Measurements from ENCODE around the gene OLFM2. TPM values are rescaled to one million over a fixed set of nuclear protein-coding genes. Genes with fewer than 3 reads are reported as not detected.

The OLFM2 gene
- total and polyA plus RNA-seq, 2 experiments from 2014 or later, result 58.1 to 117 TPM

DNA sequence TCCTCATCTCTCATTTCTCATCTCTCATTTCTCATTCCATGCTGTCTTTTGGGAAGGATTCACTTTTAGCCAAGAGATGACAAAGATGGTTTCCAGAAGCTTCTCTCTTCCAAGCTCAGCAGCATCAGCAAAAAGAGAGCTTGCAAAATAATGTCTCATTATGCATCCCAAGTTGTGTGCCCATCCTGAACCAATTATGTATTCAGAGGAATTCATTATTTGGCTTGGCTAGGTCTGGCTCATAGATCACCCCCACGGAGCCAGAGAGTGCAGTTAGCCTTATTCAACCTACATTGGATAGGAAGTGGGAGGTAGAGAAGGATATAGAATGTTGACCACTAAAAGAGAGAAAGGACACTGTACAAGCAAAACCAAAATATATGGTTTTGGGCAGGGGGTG is 5.4 kb upstream of the OLFM2 start:
- Histone ChIP-seq H3K9me2 (ENCODE audit: insufficient read depth) (peaks cover 5% of the 10 kb centered on the region; the same call in 1 of the 2 replicates), H3K27me3 (ENCODE audit: insufficient read depth) (no peaks in the 10 kb centered on the region), H3K4me3 (no peak overlapping the region), H3K4me1 (ENCODE audit: insufficient read depth) (peaks cover 11% of the 10 kb centered on the region), H4K20me1 (replicated peaks; ENCODE audit: insufficient read depth) (no peaks in the 10 kb centered on the region), H3K27ac (ENCODE audit: low read depth) (no peak overlapping the region), H2AFZ (no peak overlapping the region), H3F3A (replicated peaks; ENCODE audit: low read depth) (no peaks in the 10 kb centered on the region), H3K79me2 (replicated peaks; ENCODE audit: insufficient read depth) (no peaks in the 10 kb centered on the region), H3K4me2 (no peak overlapping the region), H3K36me3 (ENCODE audit: insufficient read depth) (no peaks in the 10 kb centered on the region)
- Mint-ChIP-seq H3K9me3 (peaks cover 15% of the 10 kb centered on the region), H3K27ac (no peak overlapping the region), H3K4me1 (peaks cover 21% of the 10 kb centered on the region), H3K36me3 (ENCODE audit: low read depth) (peaks cover 2% of the 10 kb centered on the region; the same call in 1 of the 3 replicates), H3K27me3 (ENCODE audit: insufficient read depth, low read depth, poor library complexity) (peaks cover 15% of the 10 kb centered on the region), H3K4me3 (no peak overlapping the region)
- no peak for DNase-seq (ENCODE audit: low spot score)
- no peak for ATAC-seq
- no peak for TF ChIP-seq ZNF331 (CRISPR knock-in tag; IDR thresholded peaks at IDR 0.05; ENCODE audit: low read depth)
- TF ChIP-seq EZH2phosphoT487 (IDR thresholded peaks at IDR 0.05; ENCODE audit: unreplicated experiment), result no peak
- TF ChIP-seq ZNF114 (CRISPR knock-in tag; IDR thresholded peaks at IDR 0.05), result no peak
- TF ChIP-seq, protein P1, sequence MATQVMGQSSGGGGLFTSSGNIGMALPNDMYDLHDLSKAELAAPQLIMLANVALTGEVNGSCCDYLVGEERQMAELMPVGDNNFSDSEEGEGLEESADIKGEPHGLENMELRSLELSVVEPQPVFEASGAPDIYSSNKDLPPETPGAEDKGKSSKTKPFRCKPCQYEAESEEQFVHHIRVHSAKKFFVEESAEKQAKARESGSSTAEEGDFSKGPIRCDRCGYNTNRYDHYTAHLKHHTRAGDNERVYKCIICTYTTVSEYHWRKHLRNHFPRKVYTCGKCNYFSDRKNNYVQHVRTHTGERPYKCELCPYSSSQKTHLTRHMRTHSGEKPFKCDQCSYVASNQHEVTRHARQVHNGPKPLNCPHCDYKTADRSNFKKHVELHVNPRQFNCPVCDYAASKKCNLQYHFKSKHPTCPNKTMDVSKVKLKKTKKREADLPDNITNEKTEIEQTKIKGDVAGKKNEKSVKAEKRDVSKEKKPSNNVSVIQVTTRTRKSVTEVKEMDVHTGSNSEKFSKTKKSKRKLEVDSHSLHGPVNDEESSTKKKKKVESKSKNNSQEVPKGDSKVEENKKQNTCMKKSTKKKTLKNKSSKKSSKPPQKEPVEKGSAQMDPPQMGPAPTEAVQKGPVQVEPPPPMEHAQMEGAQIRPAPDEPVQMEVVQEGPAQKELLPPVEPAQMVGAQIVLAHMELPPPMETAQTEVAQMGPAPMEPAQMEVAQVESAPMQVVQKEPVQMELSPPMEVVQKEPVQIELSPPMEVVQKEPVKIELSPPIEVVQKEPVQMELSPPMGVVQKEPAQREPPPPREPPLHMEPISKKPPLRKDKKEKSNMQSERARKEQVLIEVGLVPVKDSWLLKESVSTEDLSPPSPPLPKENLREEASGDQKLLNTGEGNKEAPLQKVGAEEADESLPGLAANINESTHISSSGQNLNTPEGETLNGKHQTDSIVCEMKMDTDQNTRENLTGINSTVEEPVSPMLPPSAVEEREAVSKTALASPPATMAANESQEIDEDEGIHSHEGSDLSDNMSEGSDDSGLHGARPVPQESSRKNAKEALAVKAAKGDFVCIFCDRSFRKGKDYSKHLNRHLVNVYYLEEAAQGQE (IDR thresholded peaks at IDR 0.05; ENCODE audit: unreplicated experiment), result no peak
- no peak for TF ChIP-seq POLR2AphosphoS5 (IDR thresholded peaks at IDR 0.05; ENCODE audit: low read depth)
- TF ChIP-seq, protein P2, sequence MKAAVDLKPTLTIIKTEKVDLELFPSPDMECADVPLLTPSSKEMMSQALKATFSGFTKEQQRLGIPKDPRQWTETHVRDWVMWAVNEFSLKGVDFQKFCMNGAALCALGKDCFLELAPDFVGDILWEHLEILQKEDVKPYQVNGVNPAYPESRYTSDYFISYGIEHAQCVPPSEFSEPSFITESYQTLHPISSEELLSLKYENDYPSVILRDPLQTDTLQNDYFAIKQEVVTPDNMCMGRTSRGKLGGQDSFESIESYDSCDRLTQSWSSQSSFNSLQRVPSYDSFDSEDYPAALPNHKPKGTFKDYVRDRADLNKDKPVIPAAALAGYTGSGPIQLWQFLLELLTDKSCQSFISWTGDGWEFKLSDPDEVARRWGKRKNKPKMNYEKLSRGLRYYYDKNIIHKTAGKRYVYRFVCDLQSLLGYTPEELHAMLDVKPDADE (IDR thresholded peaks at IDR 0.05), result no peak
- TF ChIP-seq, protein P3, sequence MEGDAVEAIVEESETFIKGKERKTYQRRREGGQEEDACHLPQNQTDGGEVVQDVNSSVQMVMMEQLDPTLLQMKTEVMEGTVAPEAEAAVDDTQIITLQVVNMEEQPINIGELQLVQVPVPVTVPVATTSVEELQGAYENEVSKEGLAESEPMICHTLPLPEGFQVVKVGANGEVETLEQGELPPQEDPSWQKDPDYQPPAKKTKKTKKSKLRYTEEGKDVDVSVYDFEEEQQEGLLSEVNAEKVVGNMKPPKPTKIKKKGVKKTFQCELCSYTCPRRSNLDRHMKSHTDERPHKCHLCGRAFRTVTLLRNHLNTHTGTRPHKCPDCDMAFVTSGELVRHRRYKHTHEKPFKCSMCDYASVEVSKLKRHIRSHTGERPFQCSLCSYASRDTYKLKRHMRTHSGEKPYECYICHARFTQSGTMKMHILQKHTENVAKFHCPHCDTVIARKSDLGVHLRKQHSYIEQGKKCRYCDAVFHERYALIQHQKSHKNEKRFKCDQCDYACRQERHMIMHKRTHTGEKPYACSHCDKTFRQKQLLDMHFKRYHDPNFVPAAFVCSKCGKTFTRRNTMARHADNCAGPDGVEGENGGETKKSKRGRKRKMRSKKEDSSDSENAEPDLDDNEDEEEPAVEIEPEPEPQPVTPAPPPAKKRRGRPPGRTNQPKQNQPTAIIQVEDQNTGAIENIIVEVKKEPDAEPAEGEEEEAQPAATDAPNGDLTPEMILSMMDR (conservative IDR thresholded peaks at IDR 0.05; ENCODE audit: low read depth in 2 of 2), result no peak

DNA sequence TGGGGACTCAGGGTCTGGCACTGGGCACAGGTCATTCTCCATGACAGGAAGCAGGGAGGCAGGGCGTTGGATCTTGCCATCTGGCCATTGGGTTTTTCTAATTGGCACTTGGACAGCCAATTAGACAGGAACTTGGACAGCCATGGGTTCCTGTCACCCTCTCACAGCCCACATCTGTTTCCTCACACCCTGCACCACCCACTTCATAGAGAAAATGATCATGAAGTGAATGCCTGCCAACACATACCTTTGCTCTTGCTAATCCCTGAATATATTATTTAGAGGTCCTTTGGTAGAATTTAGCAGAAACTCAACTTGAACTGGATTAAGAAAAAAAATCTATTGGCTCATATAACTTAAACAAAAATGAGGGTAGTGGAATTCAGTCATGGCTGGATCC is 4.9 kb upstream of the OLFM2 start:
- H3K27me3 Mint-ChIP-seq (ENCODE audit: insufficient read depth, low read depth, poor library complexity), result peaks cover 16% of the 10 kb centered on the region
- TF ChIP-seq, protein P3 (conservative IDR thresholded peaks at IDR 0.05; ENCODE audit: low read depth in 2 of 2), result no peak
- TF ChIP-seq EZH2phosphoT487 (IDR thresholded peaks at IDR 0.05; ENCODE audit: unreplicated experiment) (no peak), ZNF331 (CRISPR knock-in tag; IDR thresholded peaks at IDR 0.05; ENCODE audit: low read depth) (no peak), JUNB (IDR thresholded peaks at IDR 0.05; ENCODE audit: unreplicated experiment) (no peak)
- TF ChIP-seq, protein P1 (IDR thresholded peaks at IDR 0.05; ENCODE audit: unreplicated experiment), result no peak

More for the DNA sequence above, 4.9 kb upstream of the OLFM2 start:
- H3K4me3 ChIP-seq, result no peak overlapping the region
- no peak overlapping the region for H2AFZ ChIP-seq
- peaks cover 5% of the 10 kb centered on the region; the same call in 1 of the 2 replicates for H3K9me2 ChIP-seq (ENCODE audit: insufficient read depth)
- ATAC-seq (no peak), DNase-seq (ENCODE audit: low spot score) (no peak)
- no peak overlapping the region for H3K4me3 Mint-ChIP-seq
- peaks cover 21% of the 10 kb centered on the region for H3K4me1 Mint-ChIP-seq
- H3K36me3 Mint-ChIP-seq (ENCODE audit: low read depth), result peaks cover 2% of the 10 kb centered on the region; the same call in 1 of the 3 replicates
- no peaks in the 10 kb centered on the region for H3F3A ChIP-seq (replicated peaks; ENCODE audit: low read depth)
- H3K4me1 ChIP-seq (ENCODE audit: insufficient read depth), result peaks cover 11% of the 10 kb centered on the region
- H3K4me2 ChIP-seq, result no peak overlapping the region
- no peak overlapping the region for H3K27ac ChIP-seq (ENCODE audit: low read depth)
- no peaks in the 10 kb centered on the region for H4K20me1 ChIP-seq (replicated peaks; ENCODE audit: insufficient read depth)
- H3K27me3 ChIP-seq (ENCODE audit: insufficient read depth), result no peaks in the 10 kb centered on the region
- no peak overlapping the region for H3K27ac Mint-ChIP-seq
- H3K9me3 Mint-ChIP-seq, result peaks cover 15% of the 10 kb centered on the region
- H3K79me2 ChIP-seq (replicated peaks; ENCODE audit: insufficient read depth), result no peaks in the 10 kb centered on the region
- no peaks in the 10 kb centered on the region for H3K36me3 ChIP-seq (ENCODE audit: insufficient read depth)
